GM12864 (cell line): ENCODE measurements around the gene BEST1.

Experiments
- DNase-seq: peaks from one replicate; pipeline ENCODE4 v3.0.0-alpha.2; 2011; ENCODE audit warnings: low read depth
- H3K4me3 ChIP-seq: 2 replicates; pipeline ENCODE4 v1.5.1; 2011; ENCODE audit warnings: mild to moderate bottlenecking, low read depth, low read length, control low read depth
- CTCF ChIP-seq: IDR thresholded peaks from 2 replicates; pipeline ENCODE4 v1.5.1; 2011; ENCODE audit warnings: low read depth, mild to moderate bottlenecking, moderate library complexity, low read length, control low read depth, inconsistent platforms; ENCODE audit errors: missing control alignments

The BEST1 gene

DNA sequence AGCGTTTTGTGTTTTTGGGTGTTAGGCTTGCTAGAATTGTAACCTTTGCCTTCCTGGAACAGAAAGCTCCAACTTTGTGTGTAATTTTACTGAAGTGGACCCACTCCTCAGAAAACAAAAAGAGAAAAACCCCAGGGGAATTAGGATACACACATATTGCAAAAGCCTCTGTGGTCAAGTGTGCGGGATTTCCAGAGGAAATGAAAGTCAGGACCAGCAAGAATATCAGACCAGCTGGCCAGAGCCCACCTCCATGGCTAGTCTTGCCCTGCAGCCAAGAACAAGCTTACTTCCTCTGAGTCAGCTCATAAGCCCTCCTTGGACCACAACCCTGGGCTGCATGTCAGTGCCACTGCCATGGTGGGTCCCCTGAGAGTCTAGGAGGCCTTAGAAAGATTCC is 54.3 kb downstream of the BEST1 start:
- no peak overlapping the region for H3K4me3 ChIP-seq
- DNase-seq, result peak; percentile 45
- no peak for TF ChIP-seq CTCF

DNA sequence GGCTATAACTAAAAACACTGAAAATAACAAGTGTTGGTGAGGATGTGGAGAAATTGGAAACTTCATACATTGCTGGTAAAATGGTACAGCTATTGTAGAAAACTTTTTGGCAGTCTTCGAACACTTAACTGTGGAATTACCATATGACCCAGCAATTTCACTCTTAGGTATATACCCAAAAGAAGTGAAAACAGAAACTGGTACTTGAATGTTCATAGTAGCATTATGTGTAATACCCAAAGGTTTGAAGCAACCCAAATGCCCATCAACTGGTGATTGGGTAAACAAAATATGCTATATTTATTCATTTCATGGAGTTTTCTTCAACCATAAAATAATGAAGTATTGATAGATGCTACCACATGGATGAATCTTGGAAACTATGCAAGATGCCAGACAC is 58.0 kb downstream of the BEST1 start:
- TF ChIP-seq CTCF, result no peak
- H3K4me3 ChIP-seq, result no peak overlapping the region
- DNase-seq, result no peak

GRCh38 chr11:62010935-62011528 is 60.9 kb downstream of the BEST1 start:
- DNase-seq, result no peak
- no peak overlapping the region for H3K4me3 ChIP-seq
- no peak for TF ChIP-seq CTCF

- no peak for TF ChIP-seq CTCF
- no peak for DNase-seq
- H3K4me3 ChIP-seq, result no peak overlapping the region
Observed at GRCh38 chr11:62011881-62012280, 61.7 kb downstream of the BEST1 start.

- no peak for DNase-seq
- TF ChIP-seq CTCF, result no peak
- H3K4me3 ChIP-seq, result no peak overlapping the region
Observed at GRCh38 chr11:62012451-62012831, 62.3 kb downstream of the BEST1 start.

DNA sequence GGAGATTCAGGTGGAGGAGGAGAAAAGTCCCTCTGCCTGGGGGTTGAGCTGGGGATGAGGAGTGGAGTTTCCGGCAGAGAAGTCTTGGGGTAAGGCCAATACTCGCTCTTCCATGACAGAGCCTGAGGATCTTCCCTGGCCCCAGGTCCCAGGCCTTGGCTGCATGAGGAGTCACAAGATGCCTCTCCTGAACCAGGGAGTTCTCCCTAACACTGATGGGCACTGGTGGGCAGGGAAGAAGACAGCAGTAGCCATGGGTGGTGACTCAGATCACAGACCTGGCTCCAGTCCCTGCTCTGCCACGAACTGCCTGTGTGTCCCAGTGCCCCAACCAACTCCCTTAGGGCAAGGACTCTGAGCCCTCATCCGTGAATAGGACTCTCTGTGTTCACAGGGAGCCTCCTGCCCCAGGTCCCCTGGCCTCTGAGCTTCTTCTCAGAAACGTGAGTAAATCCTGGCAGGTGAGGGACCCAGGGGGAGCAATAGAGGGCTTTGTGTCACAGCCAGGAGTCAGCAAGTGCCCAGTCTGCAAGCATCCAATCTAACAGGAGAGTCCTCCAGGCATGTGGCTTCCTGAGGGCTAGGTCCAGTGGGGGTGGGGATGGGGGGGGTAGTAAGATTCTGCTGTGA is 62.8 kb downstream of the BEST1 start:
- no peak for TF ChIP-seq CTCF
- no peak overlapping the region for H3K4me3 ChIP-seq
- no peak for DNase-seq
